HG03025 (cell line): ENCODE data around the gene RNF32.
A peak's percentile ranks its signal among the peaks of the same experiment; 100 is the strongest.
"Not testable (repeated sequence)": the region's sequence is repeated elsewhere in the genome, so short reads cannot be mapped to it uniquely, and the experiment has no call there.

Experiments used
- ATAC-seq: cut with Tn5 transposase; IDR thresholded peaks from one replicate; pipeline ENCODE4 v1.9.1; 2021; ENCODE audit warnings: mild to moderate bottlenecking, moderate library complexity; ENCODE audit not compliant: unreplicated experiment, low FRiP score

Gene RNF32

DNA sequence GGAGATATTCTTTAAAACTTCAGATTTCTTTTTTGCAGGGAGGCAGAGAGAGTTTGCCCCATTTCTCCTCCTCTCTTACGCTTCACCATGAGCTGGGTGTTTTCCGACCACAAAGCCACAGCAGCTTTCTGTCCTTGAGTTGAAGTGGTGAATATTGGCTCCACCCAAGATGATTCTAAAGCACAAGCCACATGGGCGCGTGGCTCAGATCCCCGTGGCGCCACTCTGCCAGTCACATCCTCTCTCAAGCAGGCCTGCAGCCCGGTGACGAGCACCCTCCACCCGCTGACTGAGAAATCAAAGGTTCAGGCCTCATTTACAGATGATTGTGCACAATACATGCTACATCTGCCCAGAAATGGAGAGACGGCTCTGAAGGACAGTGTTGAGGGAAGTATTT is 27.6 kb upstream of the RNF32 start:
- peak; percentile 61 for ATAC-seq

DNA sequence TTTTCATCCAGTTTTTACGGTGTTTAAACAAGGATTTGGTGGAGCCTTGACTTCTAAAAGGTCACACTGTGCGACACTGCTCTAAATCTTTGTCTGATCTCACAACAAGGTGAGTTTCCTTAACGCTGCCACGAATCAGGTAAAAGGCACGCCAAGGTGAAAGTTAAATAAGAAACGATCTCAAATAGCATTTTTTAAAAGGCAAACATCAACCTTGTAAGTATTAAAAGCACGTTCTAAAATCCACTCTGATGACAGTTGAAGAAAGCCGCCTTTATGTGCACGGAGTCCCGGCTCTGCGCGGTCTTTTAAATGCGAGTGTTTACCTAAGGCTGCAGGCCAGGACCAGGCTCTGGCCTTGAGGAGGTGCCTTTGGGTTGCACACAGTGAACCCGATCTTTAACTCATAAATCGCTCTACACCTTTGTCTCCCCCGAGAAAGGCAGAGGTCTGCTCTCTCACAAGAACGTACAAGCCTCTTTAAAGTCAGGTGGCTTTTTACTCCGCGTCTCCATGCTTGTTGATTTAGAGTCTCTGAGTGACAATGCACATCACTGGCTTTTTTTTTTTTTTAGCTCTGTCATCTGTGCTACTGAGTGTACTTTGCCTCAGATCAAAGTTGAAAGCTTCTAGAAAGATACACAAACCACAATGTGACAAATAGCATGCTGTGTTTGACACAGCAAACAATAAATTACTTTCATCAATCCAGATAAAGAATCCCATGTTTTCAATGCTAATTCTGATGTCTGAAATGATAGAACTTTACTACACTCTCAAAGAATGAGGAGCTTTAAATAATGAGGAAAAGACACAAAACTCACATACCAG is 25.9 kb upstream of the RNF32 start:
- ATAC-seq, result no peak

DNA sequence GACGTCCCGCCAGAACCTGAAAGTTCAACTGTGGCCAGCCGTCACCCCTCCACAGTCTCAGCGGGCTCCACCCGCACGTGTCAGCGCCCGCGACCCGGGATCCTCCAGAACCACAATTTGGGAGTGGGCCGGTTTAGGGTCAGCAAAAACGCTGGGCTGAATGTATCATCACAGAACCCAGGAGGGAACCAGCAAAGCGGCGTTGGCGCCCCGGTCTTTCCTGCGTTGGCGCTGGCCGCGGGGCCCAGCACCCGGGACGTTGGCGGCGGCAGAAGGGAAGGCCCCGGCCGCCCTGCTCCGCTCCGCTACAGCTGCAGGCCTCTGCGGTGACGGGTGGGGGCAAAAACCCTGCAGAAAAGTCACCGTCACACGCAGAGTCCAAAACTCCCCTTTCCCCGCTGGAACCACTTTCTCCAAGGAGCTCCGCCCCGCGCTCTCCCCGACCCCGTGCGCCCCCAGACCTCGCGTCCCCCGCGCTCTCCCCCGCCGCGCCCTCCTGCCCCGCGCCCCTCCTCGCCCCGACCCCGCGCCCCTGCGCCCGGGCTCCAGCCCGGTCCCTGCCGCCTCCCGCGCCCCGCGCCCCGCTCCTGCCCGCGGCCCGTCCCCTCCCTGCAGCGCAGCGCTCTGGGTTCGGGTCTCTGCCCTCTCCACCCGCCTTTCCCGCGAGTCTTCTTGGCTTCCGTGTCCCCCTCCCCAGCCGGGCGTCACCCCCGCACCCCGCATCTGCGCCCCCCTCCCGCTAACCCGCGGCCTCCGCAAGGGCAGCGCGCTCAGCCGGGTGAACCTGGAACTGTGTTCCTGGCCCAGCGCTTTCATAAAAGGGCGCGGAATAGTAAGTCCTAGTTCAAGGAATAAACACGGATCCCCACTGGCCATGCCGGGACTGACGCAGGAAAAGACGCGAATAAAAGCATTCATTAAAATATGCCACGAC is 24.0 kb upstream of the RNF32 start:
- no peak for ATAC-seq

DNA sequence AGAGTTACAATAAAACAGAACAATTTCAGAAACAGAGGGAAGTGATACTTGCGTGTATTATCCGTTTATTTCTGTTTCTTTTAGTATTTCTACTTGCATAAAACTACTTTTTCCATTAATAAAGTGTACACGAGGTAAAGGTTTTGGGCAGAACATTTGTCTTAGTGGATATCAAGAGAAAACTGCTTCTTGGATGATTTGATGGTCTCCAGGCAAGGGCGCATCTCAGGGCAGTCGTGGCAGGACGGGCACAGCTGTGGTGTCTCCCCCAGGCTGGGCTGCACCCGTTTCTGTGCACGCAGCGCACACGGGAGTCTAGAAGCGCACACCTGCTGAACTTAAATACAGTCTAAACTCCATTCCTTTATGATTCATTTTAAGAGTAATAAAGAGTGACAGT is 23.4 kb upstream of the RNF32 start:
- ATAC-seq, result no peak

DNA sequence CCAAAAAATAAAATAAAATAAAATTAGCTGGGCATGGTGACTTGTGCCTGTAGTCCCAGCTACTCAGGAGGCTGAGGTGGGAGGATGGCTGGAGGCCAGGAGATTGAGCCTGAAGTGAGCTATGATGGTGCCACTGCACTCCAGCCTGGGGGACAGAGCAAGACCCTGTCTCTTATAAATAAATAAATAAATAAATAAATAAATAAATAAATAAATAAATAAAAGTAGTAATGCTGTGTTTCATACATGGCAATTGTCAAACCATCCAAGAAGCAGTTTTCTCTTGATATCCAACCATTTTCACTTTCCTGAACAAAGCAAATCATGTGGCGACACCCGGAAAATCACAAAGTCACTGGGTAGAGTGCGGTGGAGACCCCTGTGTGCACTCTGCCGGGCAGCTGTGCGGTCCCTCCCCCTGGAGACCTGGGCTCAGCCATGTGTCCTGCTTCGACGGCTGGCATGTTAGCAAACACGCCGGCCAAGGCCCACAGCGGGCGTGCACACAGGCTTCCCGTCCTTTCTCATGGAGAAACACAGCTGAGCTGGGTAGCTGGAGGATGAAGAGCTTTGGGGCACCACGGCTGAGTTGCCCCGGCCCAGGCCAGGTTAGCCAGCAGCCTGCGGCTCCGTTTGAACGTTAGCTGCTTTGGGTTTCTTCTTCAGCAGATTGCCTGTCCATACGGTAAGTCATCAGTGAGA is 22.3 kb upstream of the RNF32 start:
- no peak for ATAC-seq

DNA sequence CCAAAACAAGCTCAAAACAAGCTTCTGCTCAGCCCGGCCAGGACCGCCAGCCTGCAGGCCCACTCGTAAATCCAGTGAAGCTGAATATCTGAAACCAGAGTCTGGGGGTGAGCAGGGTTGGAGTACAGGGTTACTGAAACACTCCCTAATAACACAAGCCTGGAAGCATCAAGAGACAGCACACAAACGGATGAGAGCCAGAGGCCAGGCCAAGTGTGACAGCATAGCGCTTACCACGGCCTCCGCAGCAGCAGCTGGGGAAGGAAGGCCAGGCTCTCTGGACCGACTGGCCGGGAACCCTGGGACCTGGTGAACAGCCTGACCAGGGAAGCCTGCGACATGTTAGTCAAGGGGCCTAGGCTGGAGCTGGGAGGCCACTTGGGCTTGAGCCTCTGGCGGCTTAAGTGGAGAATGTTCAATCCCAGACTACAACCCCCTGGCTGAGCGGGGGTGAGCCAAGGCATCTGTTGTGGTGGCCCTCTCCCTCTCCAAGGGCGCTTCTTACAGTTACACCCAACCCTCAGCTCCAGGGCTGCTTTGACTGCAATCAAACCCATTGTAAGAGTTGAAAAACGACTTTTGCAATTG is 21.7 kb upstream of the RNF32 start:
- ATAC-seq, result no peak

DNA sequence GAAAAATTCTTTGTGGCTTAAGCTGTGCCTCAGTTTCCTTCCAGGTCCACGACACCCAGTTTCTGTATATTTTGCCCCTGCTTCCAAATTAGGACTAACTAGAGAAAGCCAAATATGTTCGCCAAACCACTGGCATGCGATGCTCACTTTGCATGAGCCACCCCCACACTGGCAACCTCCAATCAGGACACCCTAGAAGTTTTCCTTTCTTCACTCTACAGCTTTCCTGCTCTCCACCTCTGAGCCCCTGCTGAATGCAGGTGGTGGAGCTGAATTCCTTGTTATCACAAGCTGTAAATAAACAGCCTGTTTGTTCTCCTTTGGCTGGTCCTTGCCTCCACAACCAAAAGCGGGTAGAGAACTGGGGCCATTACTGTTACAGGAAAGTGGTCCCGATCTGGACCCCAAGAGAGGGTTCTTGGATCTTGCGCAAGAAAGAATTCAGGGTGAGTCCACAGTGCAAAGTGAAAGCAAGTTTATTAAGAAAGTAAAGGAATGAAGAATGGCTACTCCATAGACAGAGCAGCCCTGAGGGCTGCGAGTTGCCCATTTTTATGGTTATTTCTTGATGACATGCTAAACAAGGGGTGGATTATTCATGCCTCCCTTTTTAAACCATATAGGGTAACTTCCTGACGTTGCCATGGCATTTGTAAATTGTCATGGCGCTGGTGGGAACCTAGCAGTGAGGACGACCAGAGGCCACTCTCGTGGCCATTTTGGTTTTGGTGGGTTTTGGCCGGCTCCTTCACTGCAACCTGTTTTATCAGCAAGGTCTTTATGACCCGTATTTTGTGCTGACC is 20.9 kb upstream of the RNF32 start:
- not testable (repeated sequence) for ATAC-seq

DNA sequence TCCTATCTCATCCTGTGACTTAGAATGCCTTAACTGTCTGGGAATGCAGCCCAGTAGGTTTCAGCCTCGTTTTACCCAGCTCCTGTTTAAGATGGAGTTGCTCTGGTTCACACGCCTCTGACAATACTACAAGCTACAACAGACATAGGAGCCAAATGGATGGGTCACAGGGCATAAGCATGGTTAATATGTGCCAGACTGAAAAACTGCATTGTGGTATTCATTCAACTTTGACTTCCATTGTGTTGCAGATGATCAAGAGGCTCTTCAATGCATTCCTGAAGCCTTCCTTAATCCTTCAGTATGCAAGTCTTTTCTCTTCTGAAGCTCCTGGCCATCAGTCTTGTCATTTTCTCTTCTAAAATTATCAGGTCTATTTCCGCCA is 20.3 kb upstream of the RNF32 start:
- no peak for ATAC-seq

DNA sequence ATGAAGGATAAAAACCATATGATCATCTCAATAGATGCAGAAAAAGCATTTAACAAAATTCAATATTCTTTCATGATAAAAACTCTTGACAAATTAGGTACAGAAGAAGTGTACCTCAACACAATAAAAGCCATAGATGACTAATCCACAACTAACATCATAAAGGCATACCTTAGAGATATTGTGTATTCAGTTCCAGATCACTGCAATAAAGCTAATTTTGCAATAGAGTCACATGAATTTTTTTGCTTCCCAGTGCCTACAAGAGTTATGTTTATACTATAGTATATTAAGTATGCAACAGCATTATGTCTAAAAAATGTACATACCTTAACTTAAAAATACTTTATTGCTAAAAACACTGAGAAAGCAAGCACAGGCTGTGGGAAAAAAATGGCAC is 18.9 kb upstream of the RNF32 start:
- ATAC-seq, result no peak

DNA sequence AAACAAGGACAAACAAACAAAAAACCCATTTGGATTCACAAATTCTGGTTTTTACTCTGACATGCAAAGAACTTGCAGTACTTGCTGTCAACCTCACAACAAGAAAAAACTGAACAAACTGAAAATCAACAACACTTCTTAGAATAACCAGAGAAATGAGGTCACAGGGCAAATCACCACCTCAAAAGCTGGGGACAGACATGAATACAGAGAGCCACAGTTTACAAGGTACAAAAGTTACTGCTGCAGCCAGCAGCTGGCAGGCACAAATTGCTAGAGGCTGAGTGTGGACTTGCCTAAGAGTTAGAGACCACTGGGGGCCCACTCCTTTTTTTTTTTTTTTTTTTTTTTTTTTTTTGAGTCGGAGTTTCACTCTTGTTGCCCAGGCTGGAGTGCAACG is 15.0 kb upstream of the RNF32 start:
- no peak for ATAC-seq

DNA sequence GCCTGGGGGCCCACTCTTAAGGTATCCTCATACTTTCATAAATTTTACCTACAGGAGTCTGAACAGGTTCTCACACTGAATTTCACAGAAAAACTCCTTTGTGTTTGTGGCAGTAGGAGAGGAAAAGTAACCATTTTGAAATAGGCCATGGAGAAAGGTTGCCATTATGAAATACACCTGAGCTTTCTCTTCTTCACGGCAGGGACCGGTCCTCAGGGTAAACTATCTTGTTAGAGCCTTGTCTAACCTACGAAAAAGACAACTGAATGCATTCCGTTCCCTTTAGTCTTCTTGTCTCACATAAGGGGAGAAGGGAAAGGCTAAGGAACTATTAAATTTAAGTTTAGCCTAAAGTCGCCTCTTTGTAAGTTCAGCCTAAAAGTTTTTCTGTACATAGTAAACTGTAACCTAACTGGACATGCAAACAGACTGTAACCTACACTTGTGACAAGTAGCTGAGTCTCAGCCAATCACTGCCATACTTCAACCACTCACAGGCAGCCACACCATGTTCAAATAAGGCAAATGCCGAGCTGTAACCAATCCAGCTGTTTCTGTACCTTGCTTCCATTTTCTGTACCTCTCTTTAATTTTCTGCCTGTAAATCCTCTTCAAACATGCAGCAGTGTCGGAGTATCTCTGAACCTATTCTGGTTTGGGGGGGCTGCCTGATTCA is 14.2 kb upstream of the RNF32 start:
- ATAC-seq, result no peak

DNA sequence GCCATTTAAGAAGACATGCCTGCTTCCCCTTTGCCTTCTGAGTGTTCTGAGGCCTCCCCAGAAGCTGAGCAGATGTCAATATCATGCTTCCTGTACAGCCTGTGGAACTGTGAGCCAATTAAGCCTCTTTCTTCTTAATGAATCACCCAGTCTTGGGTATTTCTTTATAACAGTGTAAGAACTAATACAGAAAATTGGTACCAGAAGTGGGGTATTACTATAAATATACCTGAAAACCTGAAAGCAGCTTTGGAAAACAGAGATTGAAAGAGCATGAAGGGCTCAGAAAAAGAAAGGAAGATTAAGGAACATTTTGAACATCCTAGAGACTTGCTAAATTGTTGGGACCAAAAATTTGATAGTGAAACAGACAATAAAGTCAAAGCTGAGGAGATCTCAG is 12.0 kb upstream of the RNF32 start:
- ATAC-seq, result no peak

DNA sequence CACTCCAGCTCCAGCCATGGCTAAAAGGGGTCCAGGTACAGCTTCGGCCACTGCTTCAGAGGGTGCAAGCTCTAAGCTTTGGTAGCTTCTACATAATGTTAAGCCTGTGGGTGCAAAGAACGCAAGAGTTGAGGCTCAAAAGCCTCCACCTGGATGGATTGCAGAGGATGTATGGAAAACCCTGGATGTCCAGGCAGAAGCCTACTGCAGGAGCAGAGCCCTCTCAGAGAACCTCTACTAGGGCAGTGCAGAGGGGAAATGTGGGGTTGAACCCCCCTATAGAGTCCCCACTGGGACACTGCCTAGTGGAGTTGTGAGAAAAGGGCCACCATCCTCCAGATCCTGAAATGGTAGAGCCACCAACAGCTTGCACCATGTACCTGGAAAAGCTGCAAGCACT is 10.7 kb upstream of the RNF32 start:
- ATAC-seq, result no peak

DNA sequence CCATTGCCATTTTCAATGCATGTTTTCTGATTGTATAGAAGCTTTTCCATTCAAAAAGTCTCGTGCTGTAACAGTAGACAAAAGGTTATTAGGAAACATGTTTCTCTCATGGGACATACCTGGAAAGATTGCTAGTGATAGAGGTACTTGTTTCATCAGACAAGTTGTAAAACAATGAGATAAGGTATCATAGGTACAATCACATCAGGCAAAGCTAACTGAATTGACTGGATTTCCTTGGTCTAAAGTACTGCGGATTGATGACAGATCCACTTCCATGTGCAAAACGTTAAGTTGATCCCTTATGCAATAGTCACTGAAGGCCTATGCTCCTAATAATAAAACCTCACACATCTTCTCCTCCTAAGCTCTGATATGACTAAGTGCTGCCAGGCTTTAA is 6.5 kb upstream of the RNF32 start:
- no peak for ATAC-seq

DNA sequence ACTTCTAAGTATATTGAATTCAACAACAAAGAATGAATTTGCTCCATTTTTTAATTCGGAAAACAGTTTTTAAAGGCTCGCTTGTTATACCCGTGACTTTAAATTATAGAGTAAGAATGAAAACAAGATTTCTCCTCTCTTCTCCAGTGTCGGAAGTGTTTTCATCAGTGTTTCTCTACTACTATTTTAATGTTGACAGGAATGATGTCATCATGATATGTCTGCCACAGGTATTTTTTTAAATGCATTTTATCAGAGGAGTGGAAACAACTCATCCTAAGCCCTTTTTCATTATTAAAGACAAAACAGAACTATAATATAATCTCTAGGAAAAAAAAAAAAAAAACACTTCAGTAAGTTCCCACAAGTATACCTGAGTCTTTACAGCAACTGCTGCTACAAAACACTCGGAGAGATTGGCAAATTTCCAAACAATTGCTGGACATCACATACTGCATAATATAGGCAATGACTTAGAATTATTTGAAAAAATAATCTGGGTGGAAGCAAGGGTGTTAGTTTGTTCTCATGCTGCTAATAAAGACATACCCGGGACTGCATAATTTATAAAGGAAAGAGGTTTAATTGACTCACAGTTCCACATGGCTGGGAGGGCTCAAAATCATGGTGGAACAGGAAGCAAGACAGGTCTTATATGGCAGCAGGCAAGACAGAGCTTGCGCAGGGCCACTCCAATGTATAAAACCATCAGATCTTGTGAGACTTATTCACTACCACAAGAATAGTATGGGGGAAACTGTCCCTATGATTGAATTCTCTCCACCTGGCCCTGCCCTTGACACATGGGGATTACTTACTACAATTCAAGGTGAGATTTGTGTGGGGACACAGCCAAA is 4.8 kb upstream of the RNF32 start:
- no peak for ATAC-seq

DNA sequence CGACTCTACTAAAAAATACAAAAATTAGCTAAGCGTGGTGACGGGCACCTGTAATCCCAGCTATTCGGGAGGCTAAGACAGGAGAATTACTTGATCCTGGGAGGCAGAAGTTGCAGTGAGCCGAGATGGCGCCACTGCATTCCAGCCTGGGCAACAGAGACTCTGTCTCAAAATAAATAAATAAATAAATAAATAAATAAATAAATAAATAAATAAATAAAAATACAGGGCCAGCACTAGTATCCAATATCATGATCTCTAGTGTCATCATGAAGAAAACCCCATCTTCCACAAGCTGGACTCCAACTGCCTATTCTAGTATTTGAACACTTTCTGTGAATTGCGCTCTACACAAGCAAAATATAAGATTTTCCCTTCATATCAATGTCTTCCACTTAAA is 3.5 kb upstream of the RNF32 start:
- not testable (repeated sequence) for ATAC-seq

DNA sequence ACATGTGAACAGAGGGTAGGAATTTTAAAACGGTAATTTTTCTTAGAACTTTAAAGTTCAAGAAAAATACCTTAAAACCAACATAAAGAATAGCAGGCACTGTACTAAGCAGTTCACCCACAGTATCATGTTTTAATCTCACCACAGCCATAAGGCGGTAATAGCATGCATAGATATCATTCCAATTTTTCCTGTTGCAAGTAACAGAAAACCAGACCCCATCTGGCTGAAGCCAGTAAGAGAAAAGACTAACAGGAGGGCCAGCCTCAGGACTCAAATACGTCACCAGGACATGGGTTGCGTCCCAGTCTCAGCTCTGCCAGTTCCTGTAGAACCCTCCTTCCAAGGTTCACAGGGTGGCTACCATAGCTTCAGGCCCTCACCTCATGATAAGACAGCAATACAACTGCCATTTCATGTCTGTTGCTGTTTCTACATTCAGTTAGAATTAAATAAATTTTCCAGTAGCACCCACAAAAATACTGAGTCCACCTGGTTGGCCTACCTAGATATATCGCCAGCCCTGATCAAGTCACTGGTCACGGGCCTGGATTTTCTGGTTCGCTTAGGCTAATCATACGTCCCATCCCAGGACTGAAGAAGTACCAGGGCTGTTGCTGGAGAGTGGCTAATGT is 2.0 kb upstream of the RNF32 start:
- no peak for ATAC-seq
